HepG2 (cell line): ENCODE measurements around the gene NFAT5. TPM values are rescaled to one million over a fixed set of nuclear protein-coding genes. Genes with fewer than 3 reads are reported as not detected.

Experiments
- ATAC-seq: fragments of 200-7000 bp; cut with Tn5 transposase; 3 replicates; pipeline ENCODE4 v1.9.1; 2020; ENCODE audit warnings: mild to moderate bottlenecking, moderate library complexity
- BruUV-seq: library from RNA; stranded (reverse); fragments of 400-500 nt; replicated peaks from 2 replicates; lab custom pipeline; 2021; lab: Mats Ljungman, UMichigan
- CTCF ChIA-PET: fragments of 300-600 bp; formaldehyde crosslinking; extraction: SDS; loops from one replicate; lab custom pipeline; 2021; ENCODE audit warnings: low total read pairs, inconsistent platforms, low intra/inter-chr PET ratio; lab: Yijun Ruan, JAX
- POLR2A ChIA-PET: fragments of 350-600 bp; sonication (Branson Sonifier 250); formaldehyde crosslinking; loops from one replicate; lab custom pipeline; 2020; ENCODE audit warnings: antibody characterized with exemption, inconsistent platforms; lab: Yijun Ruan, JAX
- DNase-seq: peaks from one replicate; pipeline ENCODE4 v3.0.0-alpha.2; 2015; ENCODE audit warnings: low spot score
- FAIRE-seq: peaks from 3 replicates; lab custom pipeline; 2011; peaks lifted over from hg19 to GRCh38; lab: Jason Lieb, UNC
- H2AFZ ChIP-seq: one replicate; pipeline ENCODE4 v1.6.1; 2011; ENCODE audit warnings: low read length, inconsistent platforms
- H3K27ac ChIP-seq: fragments of 300-600 bp; 3 replicates; pipeline ENCODE4 v1.8.0; 2011; ENCODE audit warnings: mixed run types, mild to moderate bottlenecking, mixed read lengths, low read length, inconsistent platforms; ENCODE audit not compliant: insufficient read depth; ENCODE audit errors: extremely low read length
- H3K27me3 ChIP-seq, 2 experiments: fragments of 200-600 bp in 1 of 2; 2 replicates in 1 of 2; 3 replicates in 1 of 2; pipeline versions ENCODE4 v1.6.0 to v1.8.0; 2011; ENCODE audit warnings: low read length in 2 of 2, mild to moderate bottlenecking in 2 of 2, moderate library complexity in 2 of 2, inconsistent platforms in 1 of 2; ENCODE audit not compliant: insufficient read depth in 2 of 2, control insufficient read depth in 1 of 2
- H3K36me3 ChIP-seq, 2 experiments: fragments of 200-600 bp in 1 of 2; replicated peaks in 1 of 2; 2 replicates in 1 of 2; 3 replicates in 1 of 2; pipeline versions ENCODE4 v1.5.1 to v1.8.0; 2011; ENCODE audit warnings: low read length in 2 of 2, inconsistent platforms in 1 of 2; ENCODE audit not compliant: insufficient read depth in 2 of 2, control insufficient read depth in 1 of 2
- H3K4me1 ChIP-seq: 2 replicates; pipeline ENCODE4 v1.5.1; 2012; ENCODE audit warnings: low read length, inconsistent platforms; ENCODE audit not compliant: insufficient read depth
- H3K4me2 ChIP-seq: 2 replicates; pipeline ENCODE4 v1.6.0; 2011; ENCODE audit warnings: low read depth, low read length, inconsistent platforms
- H3K4me3 ChIP-seq, 3 experiments: fragments of 200-600 bp in 1 of 3; sonication (generic), shearing (Covaris generic) in 1 of 3; replicated peaks in 1 of 3; 2 replicates each; pipeline ENCODE4 v1.5.1; 2011 to 2016; ENCODE audit warnings: low read length in 3 of 3, inconsistent platforms in 2 of 3, low read depth in 2 of 3, mild to moderate bottlenecking in 2 of 3, control low read depth in 1 of 3, mixed read lengths in 1 of 3; ENCODE audit not compliant: insufficient read depth in 1 of 3
- H3K79me2 ChIP-seq: one replicate; pipeline ENCODE4 v1.6.1; 2011; ENCODE audit warnings: low read length, inconsistent platforms; ENCODE audit not compliant: insufficient read depth
- H3K9ac ChIP-seq: 2 replicates; pipeline ENCODE4 v1.6.0; 2011; ENCODE audit warnings: mild to moderate bottlenecking, low read depth, low read length, inconsistent platforms; ENCODE audit not compliant: insufficient read depth
- H3K9me3 ChIP-seq: 2 replicates; pipeline ENCODE4 v1.5.1; 2012; ENCODE audit warnings: mild to moderate bottlenecking, low read length
- H4K20me1 ChIP-seq: 2 replicates; pipeline ENCODE4 v1.6.0; 2011; ENCODE audit warnings: inconsistent platforms, mild to moderate bottlenecking, low read length, moderate library complexity; ENCODE audit not compliant: insufficient read depth
- DMAP1 ChIP-seq: IDR thresholded peaks from 2 replicates; pipeline ENCODE4 v1.6.1; 2016
- DPF2 ChIP-seq: sonication (generic); formaldehyde crosslinking; IDR thresholded peaks from 2 replicates; pipeline ENCODE4 v1.4.0; 2020; ENCODE audit warnings: mild to moderate bottlenecking, low read depth, missing genetic modification reagents, borderline replicate concordance
- NR2C2 ChIP-seq: sonication (generic); formaldehyde crosslinking; IDR thresholded peaks from 2 replicates; pipeline ENCODE4 v1.4.0; 2020; ENCODE audit warnings: missing genetic modification reagents, mild to moderate bottlenecking, moderate library complexity, borderline replicate concordance
- NR2F6 ChIP-seq, 2 experiments: IDR thresholded peaks; 2 replicates each; pipeline ENCODE4 v1.6.1; 2016; ENCODE audit warnings: antibody characterized with exemption in 1 of 2, mild to moderate bottlenecking in 1 of 2
- ZNF24 ChIP-seq: fragments of 450-650 bp; IDR thresholded peaks from 2 replicates; pipeline ENCODE4 v1.6.1; 2017; ENCODE audit warnings: antibody characterized with exemption, mild to moderate bottlenecking
- ZNF644 ChIP-seq: IDR thresholded peaks from 2 replicates; pipeline ENCODE4 v1.6.1; 2016; ENCODE audit warnings: low read depth
- ZNF879 ChIP-seq: sonication (generic); formaldehyde crosslinking; IDR thresholded peaks from 2 replicates; pipeline ENCODE4 v1.8.1; 2023; ENCODE audit warnings: missing genetic modification reagents
- WGBS: methylation state at CpG from one replicate; pipeline ENCODE4 v1.1.6; 2017; ENCODE audit warnings: low lambda C conversion rate; 5-methylcytosine and 5-hydroxymethylcytosine counted together
- in situ Hi-C: cut with HindIII; loops from 2 replicates; pipeline ENCODE4 v1.10.0; 2017; ENCODE audit warnings: low pct_unique_long_range_greater_than_20kb; ENCODE audit not compliant: extremely low pct_ligation_motif_present
- intact Hi-C: fragments of 100-400 bp; cut with micrococcal nuclease; formaldehyde crosslinking; loops from one replicate; pipeline ENCODE4 v1.10.0; 2022; ENCODE audit not compliant: unreplicated experiment
- polyA plus RNA-seq, 8 experiments: library from polyadenylated mRNA; depleted of rRNA in 3 of 8; stranded (reverse) in 7 of 8; unstranded in 1 of 8; fragments of >200 nt; fragmentation: Illumina TruSeq in 4 of 8; extraction: Trizol in 4 of 8; gene quantifications; 2 replicates each; pipeline versions ENCODE4 v1.2.1 to v1.2.3, GENCODE V29; 2011 to 2016; ENCODE audit warnings: low read depth in 4 of 8, missing spikeins in 1 of 8, mixed read lengths in 1 of 8; ENCODE audit not compliant: insufficient read depth in 1 of 8
- total RNA-seq, 5 experiments: library from RNA; depleted of rRNA; stranded (reverse); fragments of >200 nt; fragmentation: Illumina TruSeq; extraction: Trizol; gene quantifications; 2 replicates each; pipeline ENCODE4 v1.2.3, GENCODE V29; 2016; ENCODE audit warnings: low read depth in 1 of 5
- TF ChIP-seq, protein P1 (sequence below): sonication (generic); formaldehyde crosslinking; IDR thresholded peaks from 2 replicates; pipeline ENCODE4 v1.5.1; 2020; ENCODE audit warnings: missing genetic modification reagents, mild to moderate bottlenecking, borderline replicate concordance

The NFAT5 gene
- total and polyA plus RNA-seq, 2 of the 13 experiments (the other 11 are each of a cell fraction or from before 2014, with no cell fraction given), result 20.5 to 54.3 TPM

DNA sequence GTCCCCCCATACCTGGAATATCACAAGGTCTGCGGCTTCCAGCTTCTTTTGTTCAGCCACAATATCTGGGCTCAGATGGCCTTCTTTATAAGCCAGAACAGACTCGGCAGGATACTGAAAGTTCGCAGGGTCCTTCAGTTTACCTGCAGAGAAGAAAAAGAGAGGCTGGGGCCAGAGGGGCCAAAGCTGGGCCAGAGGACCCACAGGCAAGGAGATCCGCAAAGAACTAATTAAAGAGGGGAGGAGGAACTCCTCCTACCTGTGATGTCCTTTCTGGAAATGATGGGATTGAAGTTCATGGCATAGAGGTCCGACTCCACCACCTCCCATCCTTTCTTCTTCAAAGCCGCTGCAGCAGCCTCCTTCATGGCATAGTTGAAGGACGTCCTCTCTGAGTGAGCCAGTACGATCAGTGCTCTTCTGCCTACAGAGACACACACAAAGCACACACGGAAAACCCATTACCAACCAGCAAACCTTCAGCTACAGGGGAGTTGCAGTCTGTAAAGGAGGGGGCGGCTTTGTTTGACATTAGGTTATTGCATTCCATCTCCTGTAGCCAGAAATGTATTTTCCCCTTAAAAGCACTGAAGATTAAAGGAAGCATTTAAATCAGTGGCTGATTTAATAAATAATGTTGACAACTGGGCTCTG, 152.5 kb downstream of the NFAT5 start:
- intact Hi-C loops (no loop called here), in situ Hi-C loops (no loop called here)
- Histone ChIP-seq H4K20me1 (no peaks in the 10 kb centered on the region), H3K79me2 (peaks cover 39% of the 10 kb centered on the region), H3K27me3 (no peaks in the 10 kb centered on the region), H3K4me1 (peaks cover 43% of the 10 kb centered on the region), H2AFZ (no peak overlapping the region), H3K9ac (no peak overlapping the region), H3K4me2 (no peak overlapping the region), H3K9me3 (no peaks in the 10 kb centered on the region), H3K27ac (no peak overlapping the region)
- DNase-seq (no peak), FAIRE-seq (no peak)
- POLR2A ChIA-PET, result no interaction called here
- BruUV-seq, result no TSS peak
- TF ChIP-seq, protein P1, sequence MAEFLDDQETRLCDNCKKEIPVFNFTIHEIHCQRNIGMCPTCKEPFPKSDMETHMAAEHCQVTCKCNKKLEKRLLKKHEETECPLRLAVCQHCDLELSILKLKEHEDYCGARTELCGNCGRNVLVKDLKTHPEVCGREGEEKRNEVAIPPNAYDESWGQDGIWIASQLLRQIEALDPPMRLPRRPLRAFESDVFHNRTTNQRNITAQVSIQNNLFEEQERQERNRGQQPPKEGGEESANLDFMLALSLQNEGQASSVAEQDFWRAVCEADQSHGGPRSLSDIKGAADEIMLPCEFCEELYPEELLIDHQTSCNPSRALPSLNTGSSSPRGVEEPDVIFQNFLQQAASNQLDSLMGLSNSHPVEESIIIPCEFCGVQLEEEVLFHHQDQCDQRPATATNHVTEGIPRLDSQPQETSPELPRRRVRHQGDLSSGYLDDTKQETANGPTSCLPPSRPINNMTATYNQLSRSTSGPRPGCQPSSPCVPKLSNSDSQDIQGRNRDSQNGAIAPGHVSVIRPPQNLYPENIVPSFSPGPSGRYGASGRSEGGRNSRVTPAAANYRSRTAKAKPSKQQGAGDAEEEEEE (CRISPR knock-in tag), result no peak
- TF ChIP-seq DMAP1 (CRISPR knock-in tag), result no peak
- TF ChIP-seq DPF2 (CRISPR knock-in tag), result no peak
- TF ChIP-seq ZNF644, result no peak
- no peak for TF ChIP-seq NR2F6 (IDR thresholded peaks at IDR 0.05)
- no peak for TF ChIP-seq NR2F6 (CRISPR knock-in tag; IDR thresholded peaks at IDR 0.05)
- TF ChIP-seq NR2C2 (CRISPR knock-in tag), result no peak
- TF ChIP-seq ZNF879, result no peak
- no peak for TF ChIP-seq ZNF24
- TF ChIP-seq, all 625 proteins: peak for 0
- ATAC-seq, result no peak
- H3K36me3 ChIP-seq, result peaks cover 19 to 49% of the 10 kb centered on the region in 2 experiments
- WGBS, result 85% methylated on average over 10 of the region's 10 CpGs
- CTCF ChIA-PET, result no interaction called here
- no peak overlapping the region for H3K4me3 ChIP-seq
